GM21723 (cell line): Measurements from ENCODE around the gene ANAPC2.

Source experiments
- ATAC-seq: cut with Tn5 transposase; IDR thresholded peaks from one replicate; pipeline ENCODE4 v1.9.1; 2021; ENCODE audit warnings: mild to moderate bottlenecking, moderate library complexity; ENCODE audit not compliant: unreplicated experiment

ANAPC2 gene

DNA sequence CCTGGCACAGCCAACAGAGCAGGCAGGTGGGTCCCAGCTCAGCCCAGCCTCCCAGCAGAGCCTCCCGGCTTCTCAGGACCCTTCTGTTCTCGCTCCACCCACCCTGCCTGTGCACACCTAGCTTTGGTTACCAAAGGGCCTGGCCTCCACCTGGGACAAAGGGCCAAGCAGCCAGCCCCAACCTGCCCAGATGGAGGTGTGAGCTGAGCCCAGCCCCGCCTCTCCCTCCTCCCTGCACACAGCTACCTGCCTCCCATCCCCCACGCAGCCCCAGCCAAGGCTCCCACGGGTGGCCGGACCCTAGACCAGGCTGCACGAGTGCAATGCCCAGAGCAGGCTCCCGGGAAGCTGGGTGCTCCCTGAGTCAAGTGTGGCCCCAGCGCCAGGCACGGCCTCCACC, 6.5 kb upstream of the ANAPC2 start:
- ATAC-seq, result no peak

DNA sequence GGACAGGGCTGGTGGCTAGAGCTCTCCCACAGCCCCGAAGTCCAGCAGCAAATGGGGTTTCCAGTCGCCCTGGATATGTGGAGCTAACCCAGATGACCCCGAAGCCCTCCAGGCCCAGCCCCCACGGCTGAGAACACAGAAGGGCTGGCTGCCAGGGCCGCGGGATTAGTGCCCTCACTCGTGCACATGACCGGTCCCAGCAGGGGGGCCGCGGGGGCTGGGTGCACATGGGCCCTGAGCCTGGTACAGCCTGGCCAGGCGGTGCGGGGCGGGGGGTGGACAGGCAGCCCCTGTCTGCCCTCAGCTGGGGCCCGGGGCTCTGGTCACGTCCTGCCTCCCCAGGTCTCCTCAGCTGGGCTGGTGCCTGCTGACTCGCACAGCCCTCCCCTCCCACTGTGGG, 6.0 kb upstream of the ANAPC2 start:
- ATAC-seq, result no peak

GRCh38 chr9:137193771-137194170, 5.4 kb upstream of the ANAPC2 start:
- no peak for ATAC-seq

GRCh38 chr9:137192859-137193258, 4.5 kb upstream of the ANAPC2 start:
- ATAC-seq, result no peak

- no peak for ATAC-seq
These were observed 4.1 kb upstream of the ANAPC2 start for GRCh38 chr9:137192448-137192780.

- no peak for ATAC-seq
These were observed 3.5 kb upstream of the ANAPC2 start for GRCh38 chr9:137191691-137192447.

DNA sequence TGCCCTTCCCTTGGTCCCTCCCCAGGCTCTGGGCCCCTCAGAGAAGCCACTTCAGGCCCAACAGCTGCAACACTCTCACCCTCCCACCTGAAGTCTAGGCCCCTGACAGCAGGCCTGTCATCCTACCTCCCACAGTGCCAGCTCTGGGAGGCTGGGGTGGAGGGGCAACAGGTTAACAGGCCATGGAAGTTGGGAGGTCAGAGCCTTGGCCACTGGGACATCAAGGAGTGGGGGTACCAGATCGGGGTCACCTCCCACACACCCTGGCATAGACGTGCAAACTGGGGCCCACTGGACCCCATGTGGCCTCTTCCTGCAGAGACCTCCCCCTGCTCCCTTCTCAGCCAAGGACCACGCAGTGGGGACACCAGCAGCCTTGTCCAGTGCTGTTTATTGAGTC, 2.9 kb upstream of the ANAPC2 start:
- ATAC-seq, result no peak

- no peak for ATAC-seq
These were observed 2.0 kb upstream of the ANAPC2 start for GRCh38 chr9:137190315-137190856.

GRCh38 chr9:137189297-137190295, 1.2 kb upstream of the ANAPC2 start:
- no peak for ATAC-seq

- ATAC-seq, result no peak
These were observed 272 bp downstream of the ANAPC2 start for GRCh38 chr9:137188086-137188489.

DNA sequence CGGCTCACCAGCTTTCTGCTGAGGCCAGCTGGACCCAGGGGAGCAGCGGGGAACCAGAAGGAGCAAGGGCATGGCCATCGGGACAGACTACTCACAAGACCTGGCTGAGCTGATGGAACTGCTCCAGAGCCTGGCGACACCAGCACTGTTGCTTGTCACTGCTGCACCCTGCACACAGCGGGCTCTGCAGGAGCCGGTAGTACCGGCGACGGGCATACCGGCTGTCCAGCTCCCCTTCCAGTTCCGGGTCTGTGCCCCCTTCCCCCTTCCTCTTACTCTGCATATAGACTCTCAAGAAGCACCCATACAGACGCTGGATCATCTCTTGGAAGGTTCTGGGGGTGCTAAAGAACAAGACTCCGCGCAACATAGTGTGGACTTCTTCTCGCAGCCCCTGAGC, 974 bp downstream of the ANAPC2 start:
- no peak for ATAC-seq

DNA sequence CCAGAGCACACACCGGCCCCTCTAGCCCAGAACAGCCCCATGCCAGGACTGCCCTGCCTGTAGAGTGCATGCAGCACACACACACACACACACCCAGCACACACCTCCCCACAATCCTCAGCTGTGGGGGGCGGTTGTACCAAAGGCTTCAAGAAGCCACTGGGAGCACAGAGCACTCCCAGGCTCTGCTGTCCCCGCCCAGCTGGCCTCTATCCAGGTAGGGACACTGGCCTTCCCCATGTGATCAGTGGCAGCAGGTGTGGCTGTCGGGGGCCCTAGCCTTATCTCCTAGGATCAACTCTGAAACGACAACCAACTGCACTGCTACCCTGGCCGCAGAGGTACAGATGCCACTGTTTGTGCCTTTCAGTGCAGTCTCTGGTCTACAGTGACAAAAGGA, 2.0 kb downstream of the ANAPC2 start:
- ATAC-seq, result no peak

- no peak for ATAC-seq
These were observed 2.4 kb downstream of the ANAPC2 start for GRCh38 chr9:137185921-137186320.

DNA sequence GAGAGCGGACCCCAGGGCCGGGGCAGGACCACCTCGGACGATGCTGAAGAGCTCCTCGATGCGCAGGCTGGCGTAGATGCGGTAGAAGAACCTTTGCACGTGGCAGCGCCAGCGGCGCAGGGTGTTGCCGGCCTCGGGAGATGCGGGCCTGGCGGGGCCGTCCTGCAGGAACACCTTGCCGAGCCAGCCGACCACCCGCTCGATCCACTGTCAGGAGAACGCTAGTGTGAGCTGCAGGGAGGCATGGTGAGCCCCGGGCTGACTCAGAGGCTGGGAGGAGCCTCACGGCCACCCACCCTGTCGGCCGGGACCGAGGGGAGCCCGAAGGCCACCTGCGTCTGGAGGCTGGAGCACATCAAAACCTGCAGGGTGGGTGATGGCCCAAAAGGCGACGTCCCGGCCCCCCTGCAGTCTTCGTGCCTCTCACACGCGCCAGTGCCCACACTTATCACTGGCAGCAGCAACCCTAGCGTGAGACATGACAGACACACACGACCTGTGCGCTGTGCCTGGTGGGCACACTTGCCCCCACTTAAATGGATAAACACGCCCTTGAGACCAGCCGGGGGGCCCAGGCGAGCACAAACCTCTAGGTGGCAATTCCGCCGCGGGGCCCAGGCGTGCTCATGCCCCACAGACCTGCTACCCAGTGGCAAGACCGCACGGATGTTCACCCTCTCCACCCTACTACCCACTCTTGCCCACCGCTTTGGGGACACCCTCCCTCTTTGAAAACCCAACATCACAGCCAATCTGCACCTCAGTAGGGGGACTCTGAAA, 3.3 kb downstream of the ANAPC2 start:
- ATAC-seq, result no peak

- ATAC-seq, result no peak
These were observed 4.3 kb downstream of the ANAPC2 start for GRCh38 chr9:137183980-137184595.

DNA sequence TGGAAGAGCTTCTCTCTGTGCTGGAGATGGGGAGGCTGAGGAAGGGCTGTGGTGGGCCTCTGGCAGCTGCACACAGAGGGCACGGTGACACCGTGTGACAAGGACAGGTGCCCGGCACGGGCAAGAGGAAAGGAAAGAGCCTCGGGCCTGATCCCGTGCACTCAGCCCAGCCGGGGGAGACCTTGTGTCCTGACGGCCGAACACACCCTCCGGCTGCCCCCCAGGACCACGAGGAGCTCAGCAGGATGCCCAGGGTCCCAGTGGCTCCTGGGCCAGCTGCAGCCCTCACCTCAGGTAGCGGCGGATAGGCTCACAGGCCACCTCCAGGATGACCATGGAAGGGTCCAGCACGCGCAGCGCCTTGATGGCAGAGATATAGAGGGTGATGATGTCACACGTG, 5.5 kb downstream of the ANAPC2 start:
- no peak for ATAC-seq

GRCh38 chr9:137181680-137182079, 6.7 kb downstream of the ANAPC2 start:
- ATAC-seq, result no peak

DNA sequence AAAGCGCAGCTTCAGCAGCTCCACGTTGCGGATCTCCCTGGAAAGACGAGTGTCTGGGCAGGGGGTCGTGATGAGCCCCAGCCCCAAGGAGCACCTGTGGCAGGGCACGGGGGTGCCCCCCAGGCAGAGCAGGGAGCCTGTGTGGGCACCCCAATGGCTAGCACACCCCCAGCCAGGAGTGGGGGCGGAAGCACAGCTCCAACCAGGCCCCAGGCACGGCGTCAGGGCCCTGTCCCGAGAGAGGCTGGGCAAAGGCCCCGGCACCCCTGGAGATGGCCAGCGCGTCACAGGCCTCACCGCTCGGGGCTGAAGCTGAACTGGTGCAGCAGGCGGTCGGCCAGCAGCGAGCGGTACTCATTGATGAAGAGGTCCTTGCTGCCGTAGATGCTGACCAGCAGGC, 7.9 kb downstream of the ANAPC2 start:
- ATAC-seq, result no peak

DNA sequence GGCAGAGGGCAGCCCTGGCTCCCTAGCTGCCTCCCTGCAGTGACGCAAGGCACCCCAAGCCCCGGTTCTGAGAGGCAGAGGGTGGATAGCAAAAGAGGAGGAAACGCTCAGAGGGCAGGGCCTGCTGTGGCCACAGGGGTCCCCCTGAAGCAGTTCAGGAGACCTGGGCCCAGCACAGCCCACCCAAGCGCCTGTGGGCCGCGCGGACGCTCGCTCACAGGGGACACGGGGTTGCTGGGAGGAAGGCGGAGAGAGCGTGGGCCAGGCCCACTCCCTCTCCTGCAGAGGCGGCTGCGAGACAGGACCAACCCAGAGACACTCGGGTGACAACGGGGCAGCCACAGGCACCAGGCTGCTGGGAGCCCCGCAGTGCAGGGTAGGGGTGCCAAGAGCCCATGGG, 8.6 kb downstream of the ANAPC2 start:
- ATAC-seq, result no peak

DNA sequence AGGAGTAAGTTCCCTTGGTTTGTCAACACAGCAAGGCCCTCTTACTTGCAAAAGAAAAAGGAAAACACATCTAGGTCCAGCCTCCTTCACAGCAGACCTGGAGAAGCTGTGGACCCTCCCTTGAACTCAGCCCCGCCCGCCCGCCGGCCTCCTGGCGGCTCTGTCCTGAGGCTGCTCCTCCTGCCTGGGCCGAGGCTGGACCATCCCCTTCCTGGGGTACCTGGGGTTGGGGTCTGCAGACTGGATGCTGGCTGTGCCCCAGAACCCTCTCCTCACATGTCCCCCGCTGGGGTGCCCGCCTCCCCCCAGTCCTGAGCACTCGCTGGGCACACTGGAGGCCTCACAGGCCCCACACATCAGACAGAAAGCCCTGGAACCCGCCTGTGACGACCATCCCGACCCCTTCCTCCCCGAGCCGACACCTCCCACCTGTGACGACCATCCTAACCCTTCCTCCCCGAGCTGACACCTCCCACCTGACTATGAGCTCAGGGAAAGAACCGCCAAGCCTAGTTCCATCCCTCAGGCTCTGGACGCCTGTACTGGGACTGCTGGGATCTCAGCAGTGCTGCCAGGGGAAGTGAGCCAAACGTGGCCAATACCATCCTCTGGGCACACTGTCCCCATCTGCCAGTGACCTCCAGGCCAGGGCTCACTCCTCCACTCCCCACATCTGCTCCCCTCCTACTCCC, 9.3 kb downstream of the ANAPC2 start:
- no peak for ATAC-seq
